H9 (cell line): ENCODE results near the gene STMN3. TPM values are rescaled to one million over a fixed set of nuclear protein-coding genes. Genes with fewer than 3 reads are reported as not detected.

Experiments
- DNase-seq: peaks from one replicate; pipeline ENCODE4 v3.0.0-alpha.2; 2017
- H2AFZ ChIP-seq: one replicate; pipeline ENCODE4 v1.6.1; 2013; ENCODE audit warnings: mild to moderate bottlenecking, low read length, control low read depth, moderate library complexity
- H2AK5ac ChIP-seq: 2 replicates; pipeline ENCODE4 v1.6.1; 2013; ENCODE audit warnings: low read length, control low read depth, mixed read lengths; ENCODE audit not compliant: insufficient read length
- H2BK120ac ChIP-seq: one replicate; pipeline ENCODE4 v1.6.1; 2013; ENCODE audit warnings: low read depth, mild to moderate bottlenecking, low read length, control low read depth, inconsistent platforms; ENCODE audit not compliant: poor library complexity, severe bottlenecking
- H2BK12ac ChIP-seq: 2 replicates; pipeline ENCODE4 v1.6.1; 2013; ENCODE audit warnings: low read length, control low read depth, mixed read lengths, low read depth; ENCODE audit not compliant: insufficient read length
- H2BK15ac ChIP-seq: 2 replicates; pipeline ENCODE4 v1.6.1; 2013; ENCODE audit warnings: low read depth, low read length, control low read depth
- H2BK20ac ChIP-seq: one replicate; pipeline ENCODE4 v1.6.1; 2013; ENCODE audit warnings: low read depth, mild to moderate bottlenecking, low read length, control low read depth, inconsistent platforms; ENCODE audit not compliant: poor library complexity, severe bottlenecking
- H2BK5ac ChIP-seq: 2 replicates; pipeline ENCODE4 v1.6.1; 2013; ENCODE audit warnings: low read length, control low read depth, mixed read lengths; ENCODE audit not compliant: insufficient read length
- H3K14ac ChIP-seq: 2 replicates; pipeline ENCODE4 v1.6.1; 2013; ENCODE audit warnings: low read length, control low read depth; ENCODE audit not compliant: insufficient read depth
- H3K18ac ChIP-seq: 2 replicates; pipeline ENCODE4 v1.6.1; 2013; ENCODE audit warnings: low read depth, mild to moderate bottlenecking, mixed read lengths, low read length, control low read depth; ENCODE audit not compliant: insufficient read length
- H3K23ac ChIP-seq: 2 replicates; pipeline ENCODE4 v1.6.1; 2013; ENCODE audit warnings: low read length, control low read depth, mixed read lengths, low read depth; ENCODE audit not compliant: insufficient read length
- H3K23me2 ChIP-seq: 2 replicates; pipeline ENCODE4 v1.6.1; 2013; ENCODE audit warnings: low read depth, mild to moderate bottlenecking, mixed read lengths, low read length, control low read depth; ENCODE audit not compliant: insufficient read length, poor library complexity, severe bottlenecking
- H3K27ac ChIP-seq: 2 replicates; pipeline ENCODE4 v1.5.1; 2013; ENCODE audit warnings: low read length, control low read depth, mixed read lengths, low read depth; ENCODE audit not compliant: insufficient read length
- H3K27me3 ChIP-seq: 2 replicates; pipeline ENCODE4 v1.6.1; 2013; ENCODE audit warnings: low read length, control low read depth, inconsistent platforms; ENCODE audit not compliant: insufficient read depth
- H3K4ac ChIP-seq: 2 replicates; pipeline ENCODE4 v1.6.1; 2013; ENCODE audit warnings: low read depth, mild to moderate bottlenecking, control low read depth, inconsistent platforms, low read length, moderate library complexity
- H3K4me1 ChIP-seq: 2 replicates; pipeline ENCODE4 v1.6.1; 2013; ENCODE audit warnings: low read length, control low read depth, inconsistent platforms; ENCODE audit not compliant: insufficient read depth
- H3K4me2 ChIP-seq: 2 replicates; pipeline ENCODE4 v1.6.1; 2013; ENCODE audit warnings: low read length, control low read depth, mixed read lengths; ENCODE audit not compliant: insufficient read length, insufficient read depth
- H3K56ac ChIP-seq: 2 replicates; pipeline ENCODE4 v1.6.1; 2013; ENCODE audit warnings: low read depth, mild to moderate bottlenecking, mixed read lengths, low read length, control low read depth; ENCODE audit not compliant: insufficient read length
- H3K79me1 ChIP-seq: 2 replicates; pipeline ENCODE4 v1.6.1; 2013; ENCODE audit warnings: low read depth, mild to moderate bottlenecking, moderate library complexity, low read length, control low read depth, inconsistent platforms; ENCODE audit not compliant: insufficient read depth, poor library complexity, severe bottlenecking
- H3K79me2 ChIP-seq: 2 replicates; pipeline ENCODE4 v1.6.1; 2013; ENCODE audit warnings: low read length, control low read depth, inconsistent platforms; ENCODE audit not compliant: insufficient read depth
- H3K9ac ChIP-seq: 2 replicates; pipeline ENCODE4 v1.6.1; 2013; ENCODE audit warnings: low read length, control low read depth, mixed read lengths; ENCODE audit not compliant: insufficient read length; ENCODE audit errors: extremely low read depth
- H3K9me3 ChIP-seq: one replicate; pipeline ENCODE4 v1.6.1; 2013; ENCODE audit warnings: low read depth, low read length, inconsistent platforms; ENCODE audit not compliant: control insufficient read depth
- H3T11ph ChIP-seq: one replicate; pipeline ENCODE4 v1.6.1; 2013; ENCODE audit warnings: mild to moderate bottlenecking, low read length, control low read depth, inconsistent platforms
- H4K20me1 ChIP-seq: one replicate; pipeline ENCODE4 v1.6.1; 2013; ENCODE audit not compliant: control insufficient read depth, insufficient read length, insufficient read depth
- H4K5ac ChIP-seq: 2 replicates; pipeline ENCODE4 v1.6.1; 2013; ENCODE audit warnings: low read depth, mild to moderate bottlenecking, mixed read lengths, low read length, control low read depth; ENCODE audit not compliant: insufficient read length
- H4K8ac ChIP-seq: replicated peaks from 2 replicates; pipeline ENCODE4 v1.6.1; 2013; ENCODE audit warnings: low read length, control low read depth, mixed read lengths, low read depth; ENCODE audit not compliant: insufficient read length
- H4K91ac ChIP-seq: 2 replicates; pipeline ENCODE4 v1.6.1; 2013; ENCODE audit warnings: low read depth, mild to moderate bottlenecking, moderate library complexity, mixed read lengths, low read length, control low read depth; ENCODE audit not compliant: insufficient read length
- H3K27ac Mint-ChIP-seq, 3 experiments: 2 replicates in 2 of 3; 3 replicates in 1 of 3; pipeline ENCODE4 v1.8.0; 2020 to 2021; ENCODE audit warnings: mixed read lengths in 3 of 3, mild to moderate bottlenecking in 1 of 3, moderate library complexity in 1 of 3
- H3K27me3 Mint-ChIP-seq: 2 replicates; pipeline ENCODE4 v1.8.0; 2021; ENCODE audit warnings: low read depth, mild to moderate bottlenecking, moderate library complexity, mixed read lengths
- H3K36me3 Mint-ChIP-seq, 3 experiments: 2 replicates in 2 of 3; 3 replicates in 1 of 3; pipeline ENCODE4 v1.8.0; 2020 to 2021; ENCODE audit warnings: low read depth in 3 of 3, mixed read lengths in 3 of 3; ENCODE audit not compliant: insufficient read depth in 1 of 3
- H3K4me1 Mint-ChIP-seq, 2 experiments: 2 replicates each; pipeline ENCODE4 v1.8.0; 2020; ENCODE audit warnings: mixed read lengths in 2 of 2
- H3K4me3 Mint-ChIP-seq, 2 experiments: 2 replicates in 1 of 2; 3 replicates in 1 of 2; pipeline ENCODE4 v1.8.0; 2020 to 2021; ENCODE audit warnings: mild to moderate bottlenecking in 2 of 2, mixed read lengths in 2 of 2, moderate library complexity in 1 of 2
- H3K9me3 Mint-ChIP-seq, 2 experiments: 2 replicates in 1 of 2; 3 replicates in 1 of 2; pipeline ENCODE4 v1.8.0; 2020; ENCODE audit warnings: mild to moderate bottlenecking in 2 of 2, mixed read lengths in 2 of 2, moderate library complexity in 1 of 2
- WGBS: extraction: QIAGEN DNeasy Blood & Tissue Kit; methylation state at CpG from one replicate; pipeline ENCODE4 v1.1.7; 2013; ENCODE audit warnings: missing lambda C conversion rate, low lambda C conversion rate, mixed read lengths; ENCODE audit not compliant: insufficient read length; ENCODE audit errors: extremely low coverage; 5-methylcytosine and 5-hydroxymethylcytosine counted together
- total RNA-seq: library from RNA; stranded (reverse); gene quantifications from 2 replicates; pipeline ENCODE4 v1.2.1, GENCODE V29; 2021
- TF ChIP-seq, protein P1 (sequence below): fragments of 200-600 bp; sonication (generic); conservative IDR thresholded peaks from 3 replicates; pipeline ENCODE4 v1.8.0; 2021; ENCODE audit warnings: antibody characterized with exemption, mild to moderate bottlenecking

STMN3 gene
- total RNA-seq, 1 experiment from 2014 or later, result 54.0 TPM

DNA sequence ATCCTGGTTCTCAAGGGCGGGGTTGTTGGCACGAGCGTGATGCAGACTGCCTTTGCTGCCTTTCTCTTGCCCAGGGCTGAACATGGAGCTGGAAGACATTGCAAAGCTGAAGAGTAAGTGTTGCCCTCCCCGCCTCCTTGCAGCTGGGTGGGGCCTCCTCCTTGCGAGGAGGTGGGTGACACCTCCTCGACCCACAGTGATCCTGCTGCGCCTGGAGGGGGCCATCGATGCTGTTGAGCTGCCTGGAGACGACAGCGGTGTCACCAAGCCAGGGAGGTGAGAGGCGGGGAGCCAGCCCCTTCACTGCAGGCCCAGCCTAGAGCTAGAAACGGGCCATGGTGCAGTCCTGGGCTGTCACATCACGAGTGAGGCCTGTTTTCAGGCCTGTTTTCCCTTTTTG, 24.8 kb upstream of the STMN3 start:
- no peak overlapping the region for H3T11ph ChIP-seq
- no peaks in the 10 kb centered on the region for H3K23me2 ChIP-seq
- no peak overlapping the region for H3K4me2 ChIP-seq
- TF ChIP-seq, protein P1, sequence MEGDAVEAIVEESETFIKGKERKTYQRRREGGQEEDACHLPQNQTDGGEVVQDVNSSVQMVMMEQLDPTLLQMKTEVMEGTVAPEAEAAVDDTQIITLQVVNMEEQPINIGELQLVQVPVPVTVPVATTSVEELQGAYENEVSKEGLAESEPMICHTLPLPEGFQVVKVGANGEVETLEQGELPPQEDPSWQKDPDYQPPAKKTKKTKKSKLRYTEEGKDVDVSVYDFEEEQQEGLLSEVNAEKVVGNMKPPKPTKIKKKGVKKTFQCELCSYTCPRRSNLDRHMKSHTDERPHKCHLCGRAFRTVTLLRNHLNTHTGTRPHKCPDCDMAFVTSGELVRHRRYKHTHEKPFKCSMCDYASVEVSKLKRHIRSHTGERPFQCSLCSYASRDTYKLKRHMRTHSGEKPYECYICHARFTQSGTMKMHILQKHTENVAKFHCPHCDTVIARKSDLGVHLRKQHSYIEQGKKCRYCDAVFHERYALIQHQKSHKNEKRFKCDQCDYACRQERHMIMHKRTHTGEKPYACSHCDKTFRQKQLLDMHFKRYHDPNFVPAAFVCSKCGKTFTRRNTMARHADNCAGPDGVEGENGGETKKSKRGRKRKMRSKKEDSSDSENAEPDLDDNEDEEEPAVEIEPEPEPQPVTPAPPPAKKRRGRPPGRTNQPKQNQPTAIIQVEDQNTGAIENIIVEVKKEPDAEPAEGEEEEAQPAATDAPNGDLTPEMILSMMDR, result no peak
- Mint-ChIP-seq H3K4me1 (no peaks in the 10 kb centered on the region), H3K27me3 (no peaks in the 10 kb centered on the region), H3K27ac (no peak overlapping the region), H3K4me3 (no peak overlapping the region), H3K9me3 (no peaks in the 10 kb centered on the region; a peak in 1 of 5 replicates), H3K36me3 (peaks cover 14 to 31% (median 30%) of the 10 kb centered on the region in 3 experiments; a peak in 6 of 7 replicates)
- no peak for DNase-seq
- no peak overlapping the region for H2BK15ac ChIP-seq
- H3K18ac ChIP-seq, result no peak overlapping the region
- H3K9me3 ChIP-seq, result no peaks in the 10 kb centered on the region
- no peak overlapping the region for H3K9ac ChIP-seq
- no peak overlapping the region; the same call in 1 of the 2 replicates for H3K14ac ChIP-seq
- H4K8ac ChIP-seq, result no peak overlapping the region
- no peaks in the 10 kb centered on the region for H3K79me2 ChIP-seq
- H2BK12ac ChIP-seq, result no peak overlapping the region
- H2AFZ ChIP-seq, result no peak overlapping the region
- no peak overlapping the region for H4K91ac ChIP-seq
- H2BK5ac ChIP-seq, result no peak overlapping the region
- no peak overlapping the region for H2BK120ac ChIP-seq
- H3K79me1 ChIP-seq, result no peaks in the 10 kb centered on the region
- no CpG with 5 or more reads among the region's 13 CpGs for WGBS
- no peak overlapping the region for H3K56ac ChIP-seq
- H2BK20ac ChIP-seq, result no peak overlapping the region
- H4K20me1 ChIP-seq, result no peaks in the 10 kb centered on the region
- no peak overlapping the region for H3K4ac ChIP-seq
- no peaks in the 10 kb centered on the region for H3K27me3 ChIP-seq
- H2AK5ac ChIP-seq, result no peak overlapping the region
- no peak overlapping the region for H3K23ac ChIP-seq
- no peaks in the 10 kb centered on the region for H3K4me1 ChIP-seq
- no peak overlapping the region for H4K5ac ChIP-seq
- H3K27ac ChIP-seq, result no peak overlapping the region
